Mesothelial cell of epicardium (in vitro differentiated cells): ENCODE results near the gene MLIP. TPM values are rescaled to one million over a fixed set of nuclear protein-coding genes. Genes with fewer than 3 reads are reported as not detected.
"Not testable (repeated sequence)": the region's sequence is repeated elsewhere in the genome, so short reads cannot be mapped to it uniquely, and the experiment has no call there.

Source experiments
- DNase-seq, 2 experiments: peaks; one replicate each; pipeline ENCODE4 v3.0.0; 2021; ENCODE audit warnings: low spot score in 2 of 2; ENCODE audit not compliant: unreplicated experiment in 2 of 2
- H3K27ac Mint-ChIP-seq: 2 replicates; pipeline ENCODE4 v1.8.0; 2021; ENCODE audit warnings: mixed read lengths
- H3K27me3 Mint-ChIP-seq: 2 replicates; pipeline ENCODE4 v1.8.0; 2021; ENCODE audit warnings: low read depth, mixed read lengths
- H3K36me3 Mint-ChIP-seq: 2 replicates; pipeline ENCODE4 v1.8.0; 2021; ENCODE audit warnings: mixed read lengths
- H3K4me1 Mint-ChIP-seq: 2 replicates; pipeline ENCODE4 v1.8.0; 2021; ENCODE audit warnings: mixed read lengths
- H3K4me3 Mint-ChIP-seq: 2 replicates; pipeline ENCODE4 v1.8.0; 2021; ENCODE audit warnings: mild to moderate bottlenecking, moderate library complexity, mixed read lengths
- H3K9me3 Mint-ChIP-seq: 2 replicates; pipeline ENCODE4 v1.8.0; 2021; ENCODE audit warnings: mixed read lengths
- total RNA-seq: library from RNA; stranded (reverse); gene quantifications from 3 replicates; pipeline ENCODE4 v1.2.1, GENCODE V29; 2021
- TF ChIP-seq, protein P1 (sequence below): fragments of 200-600 bp; sonication (generic); IDR thresholded peaks from one replicate; pipeline ENCODE4 v1.5.0; 2021; ENCODE audit warnings: antibody characterized with exemption; ENCODE audit not compliant: unreplicated experiment

MLIP gene
- total RNA-seq, 1 donor from 2014 or later: 0.78 TPM

DNA sequence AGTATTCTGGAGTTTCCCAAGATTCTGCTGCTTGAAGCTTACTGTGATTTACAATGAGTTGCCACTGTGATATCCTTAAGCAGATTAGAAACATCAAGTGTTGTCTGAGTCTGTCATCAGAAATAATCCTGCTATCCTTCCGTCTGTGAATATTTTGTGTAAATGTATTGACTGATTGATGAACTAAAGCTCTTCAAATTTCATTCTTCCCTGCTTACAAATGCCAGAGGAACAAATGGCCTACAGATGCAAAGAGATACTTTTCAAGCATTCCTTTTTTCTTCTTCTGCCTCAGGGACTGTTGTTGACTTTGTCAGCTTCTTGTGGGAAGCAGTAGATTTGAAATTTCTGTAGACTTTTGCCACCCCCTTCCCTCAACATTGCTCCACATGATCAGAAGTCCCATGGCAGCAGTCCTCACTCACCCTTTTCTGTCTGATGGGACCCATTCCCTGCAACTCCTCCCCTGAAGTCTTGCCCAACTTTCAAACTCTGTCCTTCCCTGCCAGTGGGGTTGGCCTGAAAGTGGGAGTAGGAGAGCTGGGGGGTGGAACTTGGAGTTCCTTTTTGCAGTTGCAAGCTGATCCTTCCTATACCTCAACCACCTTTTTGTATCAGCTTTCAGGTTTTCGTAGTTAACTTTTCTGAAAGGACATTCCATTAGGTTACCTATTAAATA lies 38.5 kb upstream of the MLIP start:
- peak overlapping the region; percentile 22 for H3K27ac Mint-ChIP-seq
- DNase-seq: no peak
- no peaks in the 10 kb centered on the region for H3K9me3 Mint-ChIP-seq
- no peak overlapping the region for H3K4me3 Mint-ChIP-seq
- no peaks in the 10 kb centered on the region for H3K27me3 Mint-ChIP-seq
- TF ChIP-seq, protein P1, sequence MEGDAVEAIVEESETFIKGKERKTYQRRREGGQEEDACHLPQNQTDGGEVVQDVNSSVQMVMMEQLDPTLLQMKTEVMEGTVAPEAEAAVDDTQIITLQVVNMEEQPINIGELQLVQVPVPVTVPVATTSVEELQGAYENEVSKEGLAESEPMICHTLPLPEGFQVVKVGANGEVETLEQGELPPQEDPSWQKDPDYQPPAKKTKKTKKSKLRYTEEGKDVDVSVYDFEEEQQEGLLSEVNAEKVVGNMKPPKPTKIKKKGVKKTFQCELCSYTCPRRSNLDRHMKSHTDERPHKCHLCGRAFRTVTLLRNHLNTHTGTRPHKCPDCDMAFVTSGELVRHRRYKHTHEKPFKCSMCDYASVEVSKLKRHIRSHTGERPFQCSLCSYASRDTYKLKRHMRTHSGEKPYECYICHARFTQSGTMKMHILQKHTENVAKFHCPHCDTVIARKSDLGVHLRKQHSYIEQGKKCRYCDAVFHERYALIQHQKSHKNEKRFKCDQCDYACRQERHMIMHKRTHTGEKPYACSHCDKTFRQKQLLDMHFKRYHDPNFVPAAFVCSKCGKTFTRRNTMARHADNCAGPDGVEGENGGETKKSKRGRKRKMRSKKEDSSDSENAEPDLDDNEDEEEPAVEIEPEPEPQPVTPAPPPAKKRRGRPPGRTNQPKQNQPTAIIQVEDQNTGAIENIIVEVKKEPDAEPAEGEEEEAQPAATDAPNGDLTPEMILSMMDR: no peak
- H3K4me1 Mint-ChIP-seq: peaks cover 9% of the 10 kb centered on the region
- H3K36me3 Mint-ChIP-seq: no peaks in the 10 kb centered on the region

DNA sequence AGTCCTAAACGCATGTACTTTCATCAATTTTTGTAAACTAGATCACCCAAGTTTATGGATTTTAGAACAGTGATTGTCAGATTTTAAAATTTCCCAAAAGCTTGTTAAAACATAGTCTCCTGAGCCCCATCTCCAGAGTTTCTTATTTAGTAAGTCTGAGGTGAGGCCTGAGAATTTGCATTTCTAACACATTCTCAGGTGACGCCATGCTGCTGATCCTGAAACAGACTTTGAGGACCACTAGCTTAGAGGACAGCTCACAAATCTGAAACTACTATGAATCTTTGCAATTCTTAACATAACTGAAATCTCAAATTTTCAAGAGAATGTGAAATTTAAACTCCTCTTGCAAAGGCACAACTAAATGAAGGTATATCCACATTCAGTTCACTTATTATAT lies 37.8 kb upstream of the MLIP start:
- Mint-ChIP-seq H3K4me3 (no peak overlapping the region), H3K36me3 (no peaks in the 10 kb centered on the region), H3K27ac (no peak overlapping the region), H3K9me3 (no peaks in the 10 kb centered on the region), H3K4me1 (peaks cover 9% of the 10 kb centered on the region), H3K27me3 (no peaks in the 10 kb centered on the region)
- TF ChIP-seq, protein P1: no peak
- DNase-seq: no peak

DNA sequence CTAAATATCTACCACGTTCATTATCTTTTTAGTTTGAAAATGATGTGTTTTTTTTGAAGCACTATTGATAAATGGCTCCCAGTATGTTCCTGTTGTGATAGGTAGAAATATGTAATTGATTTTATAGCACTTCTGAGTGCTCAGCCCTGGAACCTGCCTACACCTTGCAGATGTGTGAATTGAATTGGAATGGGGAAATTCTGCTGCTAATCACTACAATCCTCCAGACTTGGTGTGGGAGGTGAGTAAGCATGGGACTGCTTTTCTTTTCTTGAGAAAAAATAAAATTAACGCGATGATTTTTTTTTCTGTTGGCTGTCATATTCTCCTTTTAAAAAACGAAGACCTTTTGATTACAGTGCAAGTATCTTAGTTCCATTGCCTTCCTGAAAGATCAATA lies 37.1 kb upstream of the MLIP start:
- H3K9me3 Mint-ChIP-seq: no peaks in the 10 kb centered on the region
- no peaks in the 10 kb centered on the region for H3K36me3 Mint-ChIP-seq
- DNase-seq: no peak
- H3K27ac Mint-ChIP-seq: no peak overlapping the region
- H3K4me3 Mint-ChIP-seq: no peak overlapping the region
- H3K27me3 Mint-ChIP-seq: no peaks in the 10 kb centered on the region
- TF ChIP-seq, protein P1: no peak
- peaks cover 9% of the 10 kb centered on the region for H3K4me1 Mint-ChIP-seq

DNA sequence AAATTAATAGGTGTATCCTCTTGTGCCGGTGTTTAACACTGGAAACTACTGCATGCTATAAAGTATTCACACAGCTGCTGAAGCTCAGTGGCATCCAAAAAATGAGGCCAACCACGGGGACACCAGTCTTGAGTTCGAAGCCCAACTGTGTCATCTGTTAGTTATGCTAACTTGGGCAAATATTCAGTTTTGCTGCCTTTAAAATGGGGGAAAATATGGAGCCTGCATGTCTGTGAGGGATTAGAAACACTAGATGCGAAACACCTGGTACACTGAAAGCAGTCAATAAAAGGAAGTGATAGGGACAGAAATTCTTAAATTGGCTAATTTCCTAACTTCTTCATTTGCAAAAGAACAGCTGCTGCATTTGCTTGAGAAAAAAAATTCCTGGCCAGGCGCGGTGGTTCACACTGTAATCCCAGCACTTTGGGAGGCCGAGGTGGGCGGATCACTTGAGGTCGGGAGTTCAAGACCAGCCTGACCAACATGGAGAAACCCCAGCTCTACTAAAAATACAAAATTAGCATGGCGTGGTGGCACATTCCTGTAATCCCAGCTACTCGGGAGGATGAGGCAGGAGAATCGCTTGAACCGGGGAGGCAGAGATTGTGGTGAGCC lies 36.6 kb upstream of the MLIP start:
- DNase-seq: no peak
- no peak overlapping the region for H3K27ac Mint-ChIP-seq
- no peaks in the 10 kb centered on the region for H3K9me3 Mint-ChIP-seq
- H3K36me3 Mint-ChIP-seq: no peaks in the 10 kb centered on the region
- no peak overlapping the region for H3K4me3 Mint-ChIP-seq
- H3K27me3 Mint-ChIP-seq: no peaks in the 10 kb centered on the region
- peaks cover 9% of the 10 kb centered on the region for H3K4me1 Mint-ChIP-seq
- TF ChIP-seq, protein P1: no peak

DNA sequence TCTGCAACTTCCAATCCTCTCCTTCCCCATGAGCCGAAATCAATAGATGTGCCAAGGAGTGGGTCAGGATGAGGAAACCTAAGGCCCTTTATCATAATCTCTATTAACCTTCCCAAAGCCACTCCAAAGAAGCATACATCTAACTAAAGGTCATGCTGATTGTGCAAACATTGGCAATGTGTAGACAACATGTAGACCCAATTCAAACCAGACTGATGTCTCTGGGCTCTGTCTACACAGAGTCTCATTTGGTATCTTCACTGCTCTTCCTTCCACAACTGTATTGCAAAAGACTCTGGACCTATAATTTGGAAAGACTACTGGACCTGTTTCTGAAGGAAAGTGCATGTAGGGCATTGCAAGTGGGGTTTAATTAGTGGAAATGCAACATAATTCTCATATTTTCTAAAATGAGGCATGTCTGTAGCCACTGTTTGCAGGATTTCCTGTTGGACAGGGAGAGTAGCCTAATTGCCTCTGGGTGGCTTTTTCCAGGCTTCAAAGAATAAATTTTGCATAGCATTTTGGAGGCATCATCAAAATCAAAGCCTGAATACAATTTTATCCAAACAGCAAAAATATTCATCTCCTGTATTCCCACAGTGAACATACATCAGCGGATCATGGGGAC lies 35.0 kb upstream of the MLIP start:
- no peak for DNase-seq
- peaks cover 9% of the 10 kb centered on the region for H3K4me1 Mint-ChIP-seq
- no peaks in the 10 kb centered on the region for H3K27me3 Mint-ChIP-seq
- H3K27ac Mint-ChIP-seq: no peak overlapping the region
- no peak overlapping the region for H3K4me3 Mint-ChIP-seq
- TF ChIP-seq, protein P1: no peak
- no peaks in the 10 kb centered on the region for H3K36me3 Mint-ChIP-seq
- H3K9me3 Mint-ChIP-seq: no peaks in the 10 kb centered on the region

DNA sequence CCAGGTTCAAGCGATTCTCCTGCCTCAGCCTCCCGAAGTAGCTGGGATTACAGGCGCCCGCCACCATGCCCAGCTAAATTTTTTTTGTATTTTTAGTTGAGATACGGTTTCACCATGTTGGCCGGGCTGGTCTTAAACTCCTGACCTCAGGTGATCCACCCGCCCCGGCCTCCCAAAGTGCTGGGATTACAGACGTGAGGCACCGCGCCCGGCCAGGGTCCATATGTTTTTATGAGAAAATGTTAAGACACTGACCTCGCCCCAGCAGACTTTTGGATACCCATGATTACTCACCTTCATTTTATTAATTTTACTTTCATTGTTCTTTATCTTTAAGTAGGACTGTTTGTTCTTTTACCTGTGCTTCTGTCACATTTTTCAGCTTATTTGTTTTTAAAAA lies 29.7 kb upstream of the MLIP start:
- DNase-seq, H3K4me3 Mint-ChIP-seq, H3K27ac Mint-ChIP-seq, H3K4me1 Mint-ChIP-seq, H3K9me3 Mint-ChIP-seq, H3K36me3 Mint-ChIP-seq, H3K27me3 Mint-ChIP-seq: not testable (repeated sequence)
